ENCODE results near the gene CLCA4. TPM values are rescaled to one million over a fixed set of nuclear protein-coding genes. Genes with fewer than 3 reads are reported as not detected.

CLCA4 gene
- total and polyA plus RNA-seq, 7 donors: 0.03 to 0.21 (median 0.11) TPM; not detected in 2

- 53 to 57% (median 56%) methylated on average over 3 of the region's 3 CpGs for whole genome bisulfite sequencing, 3 donors
- H3K27me3 ChIP-seq (ENCODE audit: insufficient read depth in 3 of 3, low read length in 2 of 3): no peaks in the 10 kb centered on the region
- H3K4me1 ChIP-seq: no peaks in the 10 kb centered on the region
- H3K27ac ChIP-seq: no peak overlapping the region
- no peak for DNase-seq
- TF ChIP-seq CTCF (IDR thresholded peaks at IDR 0.05): no peak
- no peaks in the 10 kb centered on the region for H3K9me3 ChIP-seq
- intact Hi-C loops (cut with DNase I): no loop called here
- no peak for ATAC-seq
- H3K4me3 ChIP-seq: no peak overlapping the region
- no peaks in the 10 kb centered on the region for H3K36me3 ChIP-seq (ENCODE audit: insufficient read depth in 1 of 2, low read depth in 1 of 2)
Observed at GRCh38 chr1:86522240-86522639, 24.6 kb upstream of the CLCA4 start.

GRCh38 chr1:86523670-86524354 lies 23.1 kb upstream of the CLCA4 start:
- H3K27me3 ChIP-seq (ENCODE audit: insufficient read depth in 3 of 3, low read length in 2 of 3): no peaks in the 10 kb centered on the region
- intact Hi-C loops (cut with DNase I): no loop called here
- no peak overlapping the region for H3K4me3 ChIP-seq
- no peak for DNase-seq
- no peaks in the 10 kb centered on the region for H3K36me3 ChIP-seq (ENCODE audit: insufficient read depth in 1 of 2, low read depth in 1 of 2)
- WGBS, 3 donors: 91 to 96% (median 96%) methylated on average over 30 to 32 of the region's 32 CpGs
- no peaks in the 10 kb centered on the region for H3K4me1 ChIP-seq
- TF ChIP-seq CTCF (IDR thresholded peaks at IDR 0.05): no peak
- no peaks in the 10 kb centered on the region for H3K9me3 ChIP-seq
- ATAC-seq: no peak
- H3K27ac ChIP-seq: no peak overlapping the region

DNA sequence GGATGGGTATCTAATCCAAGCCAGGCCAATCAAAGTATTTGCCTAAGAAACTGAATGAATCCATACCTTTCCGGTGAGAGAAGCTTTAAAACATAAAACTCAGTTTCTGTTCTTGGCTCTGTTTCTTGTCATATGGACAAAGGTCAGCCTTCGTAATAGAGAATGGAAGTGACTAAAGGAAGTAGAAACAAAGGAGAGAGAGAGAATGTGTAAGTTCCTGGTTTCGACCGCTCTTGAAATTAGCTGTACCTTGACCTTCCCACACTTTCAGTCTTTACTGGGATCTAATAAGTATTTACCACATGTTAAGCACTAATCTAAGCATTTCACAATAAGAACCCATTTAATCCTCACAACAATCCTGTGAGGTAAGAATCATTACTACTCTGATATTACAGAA lies 19.6 kb upstream of the CLCA4 start:
- Histone ChIP-seq H3K4me1 (no peaks in the 10 kb centered on the region), H3K36me3 (ENCODE audit: insufficient read depth in 1 of 2, low read depth in 1 of 2) (no peaks in the 10 kb centered on the region), H3K27ac (no peak overlapping the region), H3K9me3 (no peaks in the 10 kb centered on the region), H3K27me3 (ENCODE audit: insufficient read depth in 3 of 3, low read length in 2 of 3) (no peaks in the 10 kb centered on the region), H3K4me3 (no peak overlapping the region)
- ATAC-seq (no peak), DNase-seq (no peak)
- WGBS, 3 donors: 72 to 78% (median 72%) methylated on average over 4 of the region's 4 CpGs
- intact Hi-C loops (cut with DNase I): no loop called here
- TF ChIP-seq CTCF (IDR thresholded peaks at IDR 0.05): no peak

GRCh38 chr1:86530211-86530845 lies 16.6 kb upstream of the CLCA4 start:
- Histone ChIP-seq H3K4me3 (no peak overlapping the region), H3K4me1 (no peaks in the 10 kb centered on the region), H3K36me3 (ENCODE audit: insufficient read depth in 1 of 2, low read depth in 1 of 2) (no peaks in the 10 kb centered on the region), H3K27ac (no peak overlapping the region), H3K27me3 (ENCODE audit: insufficient read depth in 3 of 3, low read length in 2 of 3) (no peaks in the 10 kb centered on the region), H3K9me3 (no peaks in the 10 kb centered on the region)
- no peak for ATAC-seq
- 56 to 60% (median 58%) methylated on average over 3 of the region's 3 CpGs for WGBS, 3 donors
- no peak for DNase-seq
- intact Hi-C loops (cut with DNase I): no loop called here
- no peak for TF ChIP-seq CTCF (IDR thresholded peaks at IDR 0.05)
